Measurements from ENCODE around the gene C1orf87. TPM values are rescaled to one million over a fixed set of nuclear protein-coding genes. Genes with fewer than 3 reads are reported as not detected.

The C1orf87 gene
- polyA plus RNA-seq, 3 donors, result 0.14 to 0.39 (median 0.17) TPM

DNA sequence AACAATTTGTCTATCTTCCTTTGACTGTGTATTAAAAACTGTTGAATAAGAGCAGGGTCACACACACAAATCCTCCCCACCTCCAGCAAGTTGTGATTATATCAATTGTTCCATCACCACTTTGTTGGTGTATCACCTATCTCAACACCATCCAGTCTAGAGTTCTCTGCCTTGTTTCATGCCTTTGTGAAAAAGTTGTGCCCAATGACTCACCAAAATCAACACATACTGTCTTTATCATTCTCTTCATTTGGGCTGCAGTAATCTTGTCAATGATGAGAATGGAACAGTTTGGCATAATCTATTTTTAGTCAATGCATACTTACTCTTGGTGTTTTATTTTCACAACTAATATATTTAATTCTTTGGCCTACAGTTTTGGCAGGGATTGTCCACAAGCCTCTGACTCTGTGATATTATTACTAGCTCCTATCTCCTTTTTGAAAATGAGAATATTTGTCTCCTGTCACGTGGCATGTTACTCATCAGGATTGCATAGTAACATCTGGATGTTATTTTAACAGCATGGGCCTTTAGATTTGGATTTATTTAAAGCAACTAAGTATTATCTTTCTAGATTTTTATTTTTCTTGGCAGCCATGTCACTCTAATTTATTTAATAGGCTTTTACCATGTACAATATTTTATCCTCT, 5.1 kb downstream of the C1orf87 start:
- no peak for DNase-seq (ENCODE audit: extremely low read depth in 1 of 11, low read depth in 9 of 11, low spot score in 4 of 11)

DNA sequence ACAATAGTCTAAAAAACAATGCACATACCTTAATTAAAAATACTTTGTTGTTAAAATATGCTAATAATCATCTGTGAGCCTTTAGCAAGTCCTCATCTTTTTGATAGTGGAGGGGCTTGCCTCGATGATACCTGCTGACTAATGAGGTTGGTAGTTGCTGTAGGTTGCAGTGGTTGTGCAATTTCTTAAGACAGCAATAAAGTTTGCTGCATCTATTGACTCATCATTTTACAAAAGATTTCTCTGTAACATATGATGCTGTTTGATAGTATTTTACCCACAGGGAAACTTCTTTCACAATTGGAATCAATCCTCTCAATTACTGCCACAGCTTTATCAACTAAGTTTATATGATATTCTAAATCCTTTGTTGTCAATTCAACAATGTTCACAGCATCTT, 7.6 kb downstream of the C1orf87 start:
- DNase-seq (ENCODE audit: extremely low read depth in 1 of 11, low read depth in 9 of 11, low spot score in 4 of 11), result no peak

- no peak for DNase-seq (ENCODE audit: extremely low read depth in 1 of 11, low read depth in 9 of 11, low spot score in 4 of 11)
Measured at GRCh38 chr1:60065199-60065598, 8.4 kb downstream of the C1orf87 start.

- DNase-seq (ENCODE audit: extremely low read depth in 1 of 11, low read depth in 9 of 11, low spot score in 4 of 11), result no peak
Measured at GRCh38 chr1:60063561-60063960, 10.0 kb downstream of the C1orf87 start.

DNA sequence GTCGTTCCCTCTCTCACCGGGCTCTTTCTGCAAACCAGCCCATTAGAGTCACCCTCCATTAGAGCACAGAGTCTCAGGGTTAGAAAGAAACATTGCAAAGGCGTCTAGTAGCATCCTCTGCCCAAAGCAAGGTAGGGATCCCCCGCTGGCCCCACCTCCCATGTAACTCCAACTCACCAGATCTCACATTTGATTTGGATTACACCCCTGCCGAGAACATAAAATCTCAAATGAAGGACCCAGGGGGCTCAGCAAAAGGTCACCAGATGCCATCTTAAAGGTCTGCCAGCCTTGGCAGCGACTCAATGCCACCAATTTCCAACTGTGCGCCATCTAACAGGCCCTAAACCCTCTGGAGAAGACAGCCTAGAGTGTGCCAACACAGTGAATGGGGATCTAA, 14.1 kb downstream of the C1orf87 start:
- no peak for DNase-seq (ENCODE audit: extremely low read depth in 1 of 11, low read depth in 9 of 11, low spot score in 4 of 11)

DNA sequence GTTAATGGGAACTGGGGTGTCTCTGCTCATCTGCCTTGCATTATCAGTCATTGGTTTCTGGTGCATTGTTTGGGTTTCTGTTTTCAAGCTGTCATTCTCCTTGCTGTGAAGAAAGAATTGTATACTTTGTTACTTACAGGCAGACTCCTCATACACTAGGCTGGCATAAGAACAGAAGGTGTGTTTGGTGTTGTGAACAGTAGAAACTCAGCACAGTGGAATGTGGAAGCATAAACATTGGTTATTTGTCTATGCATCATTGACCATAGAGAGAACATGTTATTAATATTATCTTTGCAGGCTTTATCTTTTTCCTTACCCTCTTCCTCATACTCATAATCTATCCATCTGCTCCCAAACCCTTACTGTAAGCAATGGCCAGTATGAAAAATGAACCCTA, 18.2 kb downstream of the C1orf87 start:
- DNase-seq (ENCODE audit: extremely low read depth in 1 of 11, low read depth in 9 of 11, low spot score in 4 of 11), result no peak

GRCh38 chr1:60054374-60054773, 19.2 kb downstream of the C1orf87 start:
- DNase-seq (ENCODE audit: extremely low read depth in 1 of 11, low read depth in 9 of 11, low spot score in 4 of 11), result no peak

- no peak for DNase-seq (ENCODE audit: extremely low read depth in 1 of 11, low read depth in 9 of 11, low spot score in 4 of 11)
Measured at GRCh38 chr1:60052601-60053000, 21.0 kb downstream of the C1orf87 start.

GRCh38 chr1:60051191-60051590, 22.4 kb downstream of the C1orf87 start:
- DNase-seq (ENCODE audit: extremely low read depth in 1 of 11, low read depth in 9 of 11, low spot score in 4 of 11), result no peak

- no peak for DNase-seq (ENCODE audit: extremely low read depth in 1 of 11, low read depth in 9 of 11, low spot score in 4 of 11)
Measured at GRCh38 chr1:60049188-60049587, 24.4 kb downstream of the C1orf87 start.

DNA sequence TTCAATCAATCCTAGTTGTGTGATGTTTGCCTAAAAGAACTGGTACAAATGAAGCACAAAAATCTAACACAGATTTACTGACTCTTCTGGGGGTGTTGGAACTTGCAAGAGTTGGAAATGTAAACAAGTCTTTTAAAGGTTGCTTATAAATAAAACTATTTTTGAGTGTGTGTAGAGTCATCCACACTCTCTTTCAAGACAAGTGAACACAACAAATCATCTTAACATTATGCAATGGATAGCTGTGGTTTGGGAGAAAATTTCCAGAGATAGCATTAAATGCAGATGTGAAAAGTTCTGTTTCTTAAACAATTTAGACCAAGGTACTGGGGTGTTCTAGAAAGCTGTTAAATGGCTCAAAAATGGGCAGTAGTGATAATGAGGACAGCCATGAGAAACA, 28.7 kb downstream of the C1orf87 start:
- DNase-seq (ENCODE audit: extremely low read depth in 1 of 11, low read depth in 9 of 11, low spot score in 4 of 11), result no peak

DNA sequence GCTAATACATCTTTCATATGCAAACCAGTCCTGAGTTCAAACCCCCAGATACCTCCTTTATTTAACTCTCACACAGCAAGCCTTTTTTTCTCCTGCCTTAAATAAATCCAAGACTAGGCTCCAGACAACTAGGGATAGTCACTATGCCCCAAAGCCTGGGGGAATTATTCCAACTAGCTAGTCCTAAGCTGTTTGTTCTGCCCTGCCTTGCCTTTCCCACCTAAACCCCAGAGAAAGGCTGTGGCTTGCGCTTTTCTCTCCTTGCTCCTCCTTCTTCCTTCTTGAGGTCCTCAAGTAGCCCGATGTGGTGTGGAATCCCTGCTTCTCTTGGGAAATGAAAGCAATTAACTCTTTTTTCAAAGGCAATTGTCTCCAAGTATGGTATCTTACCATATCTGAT, 31.8 kb downstream of the C1orf87 start:
- DNase-seq (ENCODE audit: extremely low read depth in 1 of 11, low read depth in 9 of 11, low spot score in 4 of 11), result no peak

DNA sequence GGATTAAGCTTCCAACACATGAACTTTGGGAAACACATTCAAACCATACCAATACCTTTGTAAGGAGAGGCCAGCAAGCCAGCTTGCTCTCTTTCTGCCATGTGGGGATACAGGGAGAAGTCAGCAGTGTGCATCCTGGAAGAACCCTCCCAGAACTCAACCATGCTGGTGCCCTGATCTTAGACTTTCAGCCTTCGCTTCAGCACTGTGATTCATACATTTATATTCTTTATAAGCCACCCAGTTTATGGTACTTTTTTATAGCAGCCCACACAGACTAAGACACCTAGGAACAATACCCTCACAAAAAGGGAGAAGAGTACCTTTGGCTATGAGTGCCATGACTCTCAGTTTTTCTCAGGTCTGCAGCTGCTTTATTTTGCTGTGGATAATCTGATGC, 35.9 kb downstream of the C1orf87 start:
- no peak for DNase-seq (ENCODE audit: extremely low read depth in 1 of 11, low read depth in 9 of 11, low spot score in 4 of 11)

- DNase-seq (ENCODE audit: extremely low read depth in 1 of 11, low read depth in 9 of 11, low spot score in 4 of 11), result no peak
Measured at GRCh38 chr1:60036856-60037460, 36.6 kb downstream of the C1orf87 start.

DNA sequence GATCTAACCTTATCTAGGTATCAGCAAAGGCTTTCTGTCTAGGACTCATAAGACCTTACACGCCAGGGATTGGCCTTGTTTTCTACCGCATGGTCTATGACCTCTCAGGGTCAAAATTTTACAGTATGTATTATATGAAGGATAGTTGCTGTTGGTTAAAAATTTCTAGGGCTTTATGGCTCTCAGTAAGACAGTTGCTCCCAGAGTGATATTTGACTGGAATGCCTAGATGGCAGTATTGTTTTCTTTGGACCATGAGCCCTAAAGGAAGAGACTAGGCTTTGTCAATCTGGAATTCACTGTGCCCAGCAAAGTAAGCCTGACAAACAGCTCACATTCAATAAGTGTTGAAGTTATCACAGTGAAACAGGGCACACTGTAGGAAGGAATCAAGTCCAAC, 37.6 kb downstream of the C1orf87 start:
- DNase-seq (ENCODE audit: extremely low read depth in 1 of 11, low read depth in 9 of 11, low spot score in 4 of 11), result no peak

DNA sequence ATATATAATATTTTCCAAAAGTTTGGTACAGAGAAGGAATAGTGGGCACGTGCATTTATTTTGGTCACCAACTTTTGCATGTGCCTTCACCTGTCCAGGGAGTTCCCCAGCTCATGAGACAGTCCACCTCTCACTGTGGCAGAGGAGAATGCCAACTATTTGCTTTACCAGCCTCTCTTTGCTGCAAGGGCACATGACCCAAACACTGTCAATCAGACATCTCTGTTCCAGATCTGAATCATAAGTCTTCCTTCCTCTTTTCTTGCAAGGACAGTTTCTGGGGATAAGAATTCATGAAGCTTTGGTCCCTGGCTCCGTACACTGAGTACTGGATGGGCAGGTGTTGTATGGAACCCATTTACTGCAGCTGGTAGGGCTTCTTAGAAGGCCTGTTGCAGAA, 38.6 kb downstream of the C1orf87 start:
- no peak for DNase-seq (ENCODE audit: extremely low read depth in 1 of 11, low read depth in 9 of 11, low spot score in 4 of 11)

- no peak for DNase-seq (ENCODE audit: extremely low read depth in 1 of 11, low read depth in 9 of 11, low spot score in 4 of 11)
Measured at GRCh38 chr1:60033066-60033465, 40.5 kb downstream of the C1orf87 start.

GRCh38 chr1:60031146-60031545, 42.4 kb downstream of the C1orf87 start:
- DNase-seq (ENCODE audit: extremely low read depth in 1 of 11, low read depth in 9 of 11, low spot score in 4 of 11), result no peak

GRCh38 chr1:60025552-60025951, 48.0 kb downstream of the C1orf87 start:
- DNase-seq (ENCODE audit: extremely low read depth in 1 of 11, low read depth in 9 of 11, low spot score in 4 of 11), result no peak

- no peak for DNase-seq (ENCODE audit: extremely low read depth in 1 of 11, low read depth in 9 of 11, low spot score in 4 of 11)
Measured at GRCh38 chr1:60017508-60018205, 55.9 kb downstream of the C1orf87 start.

GRCh38 chr1:60010690-60011089, 62.9 kb downstream of the C1orf87 start:
- DNase-seq (ENCODE audit: extremely low read depth in 1 of 11, low read depth in 9 of 11, low spot score in 4 of 11), result no peak
